Omental fat pad (tissue), 4 donors: Measurements from ENCODE around the gene APOL6. TPM values are rescaled to one million over a fixed set of nuclear protein-coding genes. Genes with fewer than 3 reads are reported as not detected.
"Not testable (repeated sequence)": the region's sequence is repeated elsewhere in the genome, so short reads cannot be mapped to it uniquely, and the experiment has no call there.

Source experiments
- ATAC-seq: fragments of 150-250 bp; one replicate; pipeline ENCODE4 v1.9.1; 2016; ENCODE audit warnings: mild to moderate bottlenecking, moderate library complexity; ENCODE audit not compliant: low FRiP score
- DNase-seq: peaks from one replicate; pipeline ENCODE4 v3.0.0-alpha.2; 2019; ENCODE audit warnings: low spot score
- total RNA-seq, 4 donors: library from RNA; depleted of rRNA; stranded (reverse); fragments of >200 nt; gene quantifications; one replicate each; pipeline ENCODE4 v1.1.0, GENCODE V29; 2016
- TF ChIP-seq, protein P1 (sequence below), 3 donors: fragments of 450-650 bp; IDR thresholded peaks; one replicate each; pipeline ENCODE4 v1.5.1; 2016 to 2017; ENCODE audit warnings: antibody characterized with exemption in 3 of 3, mild to moderate bottlenecking in 3 of 3, moderate library complexity in 2 of 3

APOL6 gene
- total RNA-seq, 4 donors from 2014 or later: 53.8 to 104 (median 75.1) TPM

DNA sequence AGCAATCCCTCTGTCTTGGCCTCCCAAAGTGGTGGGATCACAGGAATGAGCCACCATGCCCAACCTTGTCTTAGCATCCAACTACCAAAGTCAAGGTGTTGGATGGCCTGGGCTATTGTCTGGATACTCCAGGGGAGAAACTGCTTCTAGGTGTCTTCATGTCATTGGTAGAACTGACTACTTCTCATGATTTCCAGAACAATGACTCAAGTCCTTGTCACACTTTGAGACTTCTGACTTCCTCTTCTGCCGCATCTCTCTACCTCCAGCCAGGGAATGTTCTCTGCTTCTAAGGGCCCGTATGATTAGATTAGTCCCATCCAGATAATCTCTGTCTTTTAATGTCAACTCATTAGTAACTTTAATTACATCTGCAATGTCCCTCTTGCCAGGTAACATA, 30.6 kb downstream of the APOL6 start:
- DNase-seq (no peak), ATAC-seq (no peak)
- TF ChIP-seq, protein P1, sequence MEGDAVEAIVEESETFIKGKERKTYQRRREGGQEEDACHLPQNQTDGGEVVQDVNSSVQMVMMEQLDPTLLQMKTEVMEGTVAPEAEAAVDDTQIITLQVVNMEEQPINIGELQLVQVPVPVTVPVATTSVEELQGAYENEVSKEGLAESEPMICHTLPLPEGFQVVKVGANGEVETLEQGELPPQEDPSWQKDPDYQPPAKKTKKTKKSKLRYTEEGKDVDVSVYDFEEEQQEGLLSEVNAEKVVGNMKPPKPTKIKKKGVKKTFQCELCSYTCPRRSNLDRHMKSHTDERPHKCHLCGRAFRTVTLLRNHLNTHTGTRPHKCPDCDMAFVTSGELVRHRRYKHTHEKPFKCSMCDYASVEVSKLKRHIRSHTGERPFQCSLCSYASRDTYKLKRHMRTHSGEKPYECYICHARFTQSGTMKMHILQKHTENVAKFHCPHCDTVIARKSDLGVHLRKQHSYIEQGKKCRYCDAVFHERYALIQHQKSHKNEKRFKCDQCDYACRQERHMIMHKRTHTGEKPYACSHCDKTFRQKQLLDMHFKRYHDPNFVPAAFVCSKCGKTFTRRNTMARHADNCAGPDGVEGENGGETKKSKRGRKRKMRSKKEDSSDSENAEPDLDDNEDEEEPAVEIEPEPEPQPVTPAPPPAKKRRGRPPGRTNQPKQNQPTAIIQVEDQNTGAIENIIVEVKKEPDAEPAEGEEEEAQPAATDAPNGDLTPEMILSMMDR (IDR thresholded peaks at IDR 0.05): no peak

DNA sequence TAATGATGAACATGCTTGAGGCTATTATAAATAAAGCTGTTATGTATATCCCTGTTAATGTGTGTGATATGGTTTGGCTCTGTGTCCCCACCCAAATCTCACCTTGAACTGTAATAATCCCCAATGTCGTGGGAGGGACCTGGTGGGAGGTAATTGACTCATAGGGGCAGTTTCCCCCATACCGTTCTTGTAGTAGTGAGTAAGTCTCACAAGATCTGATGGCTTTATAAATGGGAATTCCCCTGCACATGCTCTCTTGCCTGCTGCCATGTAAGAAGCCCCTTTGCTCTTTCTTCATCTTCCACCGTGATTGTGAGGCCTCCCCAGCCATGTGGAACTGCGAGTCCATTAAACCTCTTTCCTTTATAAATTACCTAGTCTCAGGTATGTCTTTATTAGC, 31.2 kb downstream of the APOL6 start:
- not testable (repeated sequence) for DNase-seq, ATAC-seq

DNA sequence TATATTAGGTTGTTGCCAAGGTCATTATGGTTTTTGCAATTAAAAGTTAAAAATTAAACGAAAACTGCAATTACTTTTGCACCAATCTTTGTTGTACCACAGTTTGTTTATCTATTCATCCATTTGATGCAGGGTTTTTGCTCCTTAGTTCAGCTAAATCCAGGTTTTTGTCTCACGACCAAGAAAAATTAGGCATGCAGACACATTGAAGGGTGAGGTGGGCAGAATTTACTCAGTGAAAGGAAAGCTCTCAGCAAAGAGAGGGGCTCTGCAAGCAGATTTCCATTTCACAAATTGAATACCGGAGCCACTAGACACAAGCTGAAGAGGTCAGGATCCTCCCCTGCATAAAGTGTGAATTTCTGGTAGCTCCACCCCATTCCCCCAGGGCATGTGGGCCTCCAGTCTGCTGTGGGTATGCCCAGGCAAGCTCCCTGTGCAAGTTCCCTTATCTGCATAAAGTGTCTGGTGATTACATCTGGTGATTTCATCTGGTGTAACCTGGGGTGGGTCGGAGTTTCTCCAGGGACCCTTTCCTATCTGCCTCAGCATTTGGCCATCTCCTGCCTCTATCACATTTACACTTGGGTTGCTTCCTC, 33.3 kb downstream of the APOL6 start:
- ATAC-seq: no peak
- TF ChIP-seq, protein P1 (IDR thresholded peaks at IDR 0.05): no peak

DNA sequence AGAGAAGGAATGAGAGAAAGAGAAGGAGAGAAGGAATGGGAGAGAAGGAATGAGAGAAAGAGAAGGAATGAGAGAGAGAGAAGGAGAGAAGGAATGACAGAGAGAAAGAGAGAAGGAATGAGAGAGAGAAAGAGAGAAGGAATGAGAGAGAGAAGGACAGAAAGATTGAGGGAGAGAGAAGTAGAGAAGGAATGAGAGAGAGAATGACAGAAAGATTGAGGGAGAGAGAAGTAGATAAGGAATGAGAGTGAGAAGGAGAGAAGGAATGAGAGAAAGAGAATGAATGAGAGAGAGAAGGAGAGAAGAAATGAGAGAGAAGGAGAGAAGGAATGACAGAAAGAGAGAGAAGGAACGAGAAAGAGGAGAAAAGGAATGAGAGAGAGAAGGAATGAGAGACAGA, 35.3 kb downstream of the APOL6 start:
- ATAC-seq (no peak), DNase-seq (no peak)
- TF ChIP-seq, protein P1 (IDR thresholded peaks at IDR 0.05): no peak

More for the DNA sequence above, 33.3 kb downstream of the APOL6 start:
- DNase-seq: no peak

DNA sequence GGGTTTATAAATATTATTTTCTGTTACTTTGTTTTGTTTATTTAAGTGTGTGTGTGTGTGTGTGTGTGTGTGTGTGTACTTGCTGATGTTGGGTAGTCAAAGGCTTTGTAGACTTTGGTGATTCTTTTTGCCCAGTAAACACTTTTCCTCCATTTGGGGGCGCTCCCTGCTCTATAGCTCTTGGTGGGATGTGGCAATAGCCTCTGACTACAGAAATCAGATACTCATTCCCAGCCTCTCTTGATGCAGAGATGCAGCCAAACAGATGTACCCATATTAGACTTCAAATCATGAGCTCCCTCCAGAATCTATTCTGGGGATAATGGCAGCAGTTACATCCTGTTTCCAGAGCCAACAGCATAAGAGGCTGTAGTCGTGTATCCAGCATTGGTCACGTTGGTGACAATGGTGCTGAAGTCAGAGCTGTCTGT, 36.0 kb downstream of the APOL6 start:
- DNase-seq (no peak), ATAC-seq (no peak)
- TF ChIP-seq, protein P1 (IDR thresholded peaks at IDR 0.05): no peak

DNA sequence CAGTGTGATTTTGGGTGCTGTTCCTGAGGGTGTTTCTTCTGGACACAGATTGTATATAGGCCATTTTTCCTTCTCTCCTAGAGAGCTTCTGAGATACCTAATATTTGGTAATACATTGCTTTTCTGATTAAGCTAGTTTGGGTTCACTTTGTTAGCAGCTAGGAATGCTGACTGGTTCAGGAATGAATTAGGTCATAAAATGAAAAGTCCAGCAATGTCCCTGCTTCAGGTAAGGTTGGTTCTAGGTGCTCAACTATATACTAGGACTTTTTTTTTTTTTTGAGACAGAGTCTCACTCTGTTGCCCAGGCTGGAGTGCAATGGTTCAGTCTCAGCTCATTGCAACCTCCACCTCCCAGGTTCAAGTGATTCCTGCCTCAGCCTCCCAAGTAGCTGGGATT, 36.5 kb downstream of the APOL6 start:
- ATAC-seq: no peak
- no peak for DNase-seq
- TF ChIP-seq, protein P1 (IDR thresholded peaks at IDR 0.05): no peak

DNA sequence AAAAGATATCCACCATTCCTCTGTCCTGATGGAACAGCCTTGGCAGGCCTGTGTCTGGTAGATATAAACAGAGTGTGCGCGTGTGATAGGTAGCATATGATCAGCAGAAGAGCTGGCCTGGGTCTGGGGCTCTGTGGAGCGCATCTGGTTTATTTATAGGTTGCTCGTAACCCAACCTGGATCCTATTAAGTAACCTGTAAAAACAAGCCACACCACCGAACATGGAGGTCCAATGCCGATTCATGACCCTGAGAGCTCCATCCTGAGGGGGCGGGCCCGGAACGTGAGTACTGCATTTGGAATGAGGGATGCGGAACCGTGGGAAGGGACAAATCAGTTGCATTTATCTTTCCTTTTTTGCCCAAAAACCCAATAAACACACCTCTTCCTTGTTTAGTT, 37.5 kb downstream of the APOL6 start:
- DNase-seq (no peak), ATAC-seq (no peak)
- TF ChIP-seq, protein P1 (IDR thresholded peaks at IDR 0.05): no peak
